WTC11 (cell line): Measurements from ENCODE around the gene NKAIN2.

Experiments
- CREM ChIP-seq: sonication (generic); formaldehyde crosslinking; IDR thresholded peaks from 2 replicates; pipeline ENCODE4 v1.8.1; 2022; ENCODE audit warnings: mild to moderate bottlenecking, missing genetic modification reagents, moderate library complexity
- CTCF ChIP-seq: fragments of 200-600 bp; IDR thresholded peaks from 2 replicates; pipeline ENCODE4 v1.8.0; 2022; ENCODE audit warnings: antibody characterized with exemption
- NR3C1 ChIP-seq: sonication (generic); formaldehyde crosslinking; conservative IDR thresholded peaks from 2 replicates; pipeline ENCODE4 v1.8.1; 2023; ENCODE audit warnings: low read depth, mild to moderate bottlenecking, missing genetic modification reagents
- TF ChIP-seq, protein P1 (sequence below): sonication (generic); formaldehyde crosslinking; IDR thresholded peaks from 2 replicates; pipeline ENCODE4 v1.8.0; 2022; ENCODE audit warnings: mild to moderate bottlenecking, missing genetic modification reagents

GRCh38 chr6:123895346-123895745 lies 91.7 kb downstream of the NKAIN2 start:
- TF ChIP-seq CREM (CRISPR knock-in tag): no peak
- TF ChIP-seq, protein P1, sequence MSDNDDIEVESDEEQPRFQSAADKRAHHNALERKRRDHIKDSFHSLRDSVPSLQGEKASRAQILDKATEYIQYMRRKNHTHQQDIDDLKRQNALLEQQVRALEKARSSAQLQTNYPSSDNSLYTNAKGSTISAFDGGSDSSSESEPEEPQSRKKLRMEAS (CRISPR knock-in tag): no peak
- no peak for TF ChIP-seq CTCF
- no peak for TF ChIP-seq NR3C1 (CRISPR knock-in tag)
